ENCODE results near the gene COPZ1. TPM values are rescaled to one million over a fixed set of nuclear protein-coding genes. Genes with fewer than 3 reads are reported as not detected.
A peak's percentile ranks its signal among the peaks of the same experiment; 100 is the strongest.

Gene COPZ1
- total RNA-seq, 1 experiment from 2014 or later: 117 TPM

- Histone ChIP-seq H3K36me3 (replicated peaks; ENCODE audit: control insufficient read depth, insufficient read depth, low read length) (peaks cover 3% of the 10 kb centered on the region), H3K27me3 (ENCODE audit: control insufficient read depth, insufficient read depth, low read length) (peaks cover 7% of the 10 kb centered on the region), H3K4me3 (ENCODE audit: insufficient read depth, low read depth, low read length) (peak overlapping the region; percentile 44)
- peak; percentile 97 for DNase-seq
Observed at GRCh38 chr12:54379398-54380201, 54.7 kb downstream of the COPZ1 start.

GRCh38 chr12:54381136-54381535 lies 56.2 kb downstream of the COPZ1 start:
- Histone ChIP-seq H3K4me3 (ENCODE audit: insufficient read depth, low read depth, low read length) (no peak overlapping the region), H3K27me3 (ENCODE audit: control insufficient read depth, insufficient read depth, low read length) (peaks cover 7% of the 10 kb centered on the region)
- DNase-seq: no peak

GRCh38 chr12:54383041-54383609 lies 58.2 kb downstream of the COPZ1 start:
- Histone ChIP-seq H3K36me3 (replicated peaks; ENCODE audit: control insufficient read depth, insufficient read depth, low read length) (peaks cover 3% of the 10 kb centered on the region), H3K27me3 (ENCODE audit: control insufficient read depth, insufficient read depth, low read length) (peaks cover 5% of the 10 kb centered on the region), H3K4me3 (ENCODE audit: insufficient read depth, low read depth, low read length) (no peak overlapping the region)
- DNase-seq: no peak

More at GRCh38 chr12:54381136-54381535, 56.2 kb downstream of the COPZ1 start:
- peaks cover 3% of the 10 kb centered on the region for H3K36me3 ChIP-seq (replicated peaks; ENCODE audit: control insufficient read depth, insufficient read depth, low read length)

- DNase-seq: peak; percentile 63
- no peaks in the 10 kb centered on the region for H3K27me3 ChIP-seq (ENCODE audit: control insufficient read depth, insufficient read depth, low read length)
- H3K36me3 ChIP-seq (replicated peaks; ENCODE audit: control insufficient read depth, insufficient read depth, low read length): peaks cover 3% of the 10 kb centered on the region
- no peak within 1 kb of the TSS for H3K4me3 ChIP-seq (ENCODE audit: insufficient read depth, low read depth, low read length)
Observed at GRCh38 chr12:54384591-54385041, 59.7 kb downstream of the COPZ1 start, which contains the start of gene ZNF385A. Gene ZNF385A (minus strand): TSS chr12:54384733. CDS start chr12:54384514, 219 bp downstream.

GRCh38 chr12:54385251-54385914 lies 60.5 kb downstream of the COPZ1 start:
- Histone ChIP-seq H3K4me3 (ENCODE audit: insufficient read depth, low read depth, low read length) (no peak overlapping the region), H3K27me3 (ENCODE audit: control insufficient read depth, insufficient read depth, low read length) (no peaks in the 10 kb centered on the region; the same call in 1 of the 2 replicates), H3K36me3 (replicated peaks; ENCODE audit: control insufficient read depth, insufficient read depth, low read length) (no peaks in the 10 kb centered on the region; the same call in 1 of the 2 replicates)
- DNase-seq: peak; percentile 94

- H3K4me3 ChIP-seq (ENCODE audit: insufficient read depth, low read depth, low read length): no peak overlapping the region
- H3K27me3 ChIP-seq (ENCODE audit: control insufficient read depth, insufficient read depth, low read length): no peaks in the 10 kb centered on the region; the same call in 1 of the 2 replicates
- DNase-seq: no peak
- H3K36me3 ChIP-seq (replicated peaks; ENCODE audit: control insufficient read depth, insufficient read depth, low read length): no peaks in the 10 kb centered on the region; the same call in 1 of the 2 replicates
Observed at GRCh38 chr12:54386403-54387113, 61.6 kb downstream of the COPZ1 start.

GRCh38 chr12:54387114-54387467 lies 62.2 kb downstream of the COPZ1 start:
- no peaks in the 10 kb centered on the region; the same call in none of the 2 replicates for H3K27me3 ChIP-seq (ENCODE audit: control insufficient read depth, insufficient read depth, low read length)
- no peaks in the 10 kb centered on the region; the same call in 1 of the 2 replicates for H3K36me3 ChIP-seq (replicated peaks; ENCODE audit: control insufficient read depth, insufficient read depth, low read length)
- DNase-seq: no peak
- H3K4me3 ChIP-seq (ENCODE audit: insufficient read depth, low read depth, low read length): no peak overlapping the region

GRCh38 chr12:54388237-54389133 lies 63.6 kb downstream of the COPZ1 start:
- DNase-seq: peak; percentile 19
- Histone ChIP-seq H3K4me3 (ENCODE audit: insufficient read depth, low read depth, low read length) (no peak overlapping the region), H3K27me3 (ENCODE audit: control insufficient read depth, insufficient read depth, low read length) (peaks cover 3% of the 10 kb centered on the region), H3K36me3 (replicated peaks; ENCODE audit: control insufficient read depth, insufficient read depth, low read length) (no peaks in the 10 kb centered on the region; the same call in 1 of the 2 replicates)

GRCh38 chr12:54389134-54389508 lies 64.2 kb downstream of the COPZ1 start:
- Histone ChIP-seq H3K36me3 (replicated peaks; ENCODE audit: control insufficient read depth, insufficient read depth, low read length) (no peaks in the 10 kb centered on the region), H3K4me3 (ENCODE audit: insufficient read depth, low read depth, low read length) (no peak overlapping the region), H3K27me3 (ENCODE audit: control insufficient read depth, insufficient read depth, low read length) (peaks cover 3% of the 10 kb centered on the region)
- peak; percentile 55 for DNase-seq

GRCh38 chr12:54389607-54390175 lies 64.8 kb downstream of the COPZ1 start:
- Histone ChIP-seq H3K27me3 (ENCODE audit: control insufficient read depth, insufficient read depth, low read length) (peaks cover 3% of the 10 kb centered on the region), H3K36me3 (replicated peaks; ENCODE audit: control insufficient read depth, insufficient read depth, low read length) (no peaks in the 10 kb centered on the region), H3K4me3 (ENCODE audit: insufficient read depth, low read depth, low read length) (peak overlapping the region; percentile 82; the same call in 1 of the 2 replicates)
- no peak for DNase-seq

GRCh38 chr12:54390176-54390667 lies 65.3 kb downstream of the COPZ1 start:
- Histone ChIP-seq H3K4me3 (ENCODE audit: insufficient read depth, low read depth, low read length) (peak overlapping the region; percentile 82), H3K27me3 (ENCODE audit: control insufficient read depth, insufficient read depth, low read length) (peaks cover 3% of the 10 kb centered on the region), H3K36me3 (replicated peaks; ENCODE audit: control insufficient read depth, insufficient read depth, low read length) (no peaks in the 10 kb centered on the region)
- peak; percentile 83 for DNase-seq

GRCh38 chr12:54390668-54391551 lies 66.0 kb downstream of the COPZ1 start:
- Histone ChIP-seq H3K36me3 (replicated peaks; ENCODE audit: control insufficient read depth, insufficient read depth, low read length) (no peaks in the 10 kb centered on the region), H3K4me3 (ENCODE audit: insufficient read depth, low read depth, low read length) (peak overlapping the region; percentile 82), H3K27me3 (ENCODE audit: control insufficient read depth, insufficient read depth, low read length) (peaks cover 3% of the 10 kb centered on the region)
- DNase-seq: peak; percentile 99
